ENCODE measurements around the gene BORCS5.
A peak's percentile ranks its signal among the peaks of the same experiment; 100 is the strongest.

BORCS5 gene

DNA sequence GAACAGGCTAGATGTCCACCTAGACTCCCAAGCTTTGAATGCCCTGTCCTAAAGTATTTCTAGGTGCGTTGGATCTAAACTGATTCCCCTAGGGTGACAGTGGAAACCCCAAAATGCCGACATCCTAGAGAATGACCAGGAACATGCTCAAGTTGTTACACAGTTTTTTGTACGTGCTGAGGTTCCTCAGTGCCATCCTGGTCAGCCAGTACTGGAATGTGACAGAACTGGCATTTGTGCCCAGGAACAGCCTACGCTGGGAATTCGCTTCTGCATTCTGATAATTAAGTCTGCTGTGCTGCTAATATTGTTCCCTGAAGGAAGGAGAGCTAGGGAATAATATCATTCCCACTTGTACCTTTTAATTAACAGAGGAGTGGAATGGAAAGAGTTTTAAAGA, 40.3 kb downstream of the BORCS5 start:
- Histone ChIP-seq H3K9me3 (replicated peaks in 1 of 11) (peaks cover 0 to 8% (median 0%) of the 10 kb centered on the region in 11 experiments; a peak in 1 of 22 replicates), H3K4me1 (peaks cover 0 to 2% (median under 1%) of the 10 kb centered on the region in 10 experiments; a peak in 11 of 20 replicates), H3K4me3 (no peak overlapping the region), H3K27me3 (no peaks in the 10 kb centered on the region), H3K9ac (no peak overlapping the region), H3K27ac (no peak overlapping the region), H3K4me2 (no peak overlapping the region), H3K36me3 (peaks cover 0 to 4% (median 0%) of the 10 kb centered on the region in 11 experiments; a peak in 2 of 22 replicates), H4K20me1 (no peaks in the 10 kb centered on the region)
- TF ChIP-seq Cebpa-rat (IDR thresholded peaks at IDR 0.05): no peak

GRCh38 chr12:12398026-12398859, 41.4 kb downstream of the BORCS5 start:
- no peak overlapping the region for H3K4me3 ChIP-seq
- H4K20me1 ChIP-seq: no peaks in the 10 kb centered on the region
- H3K9me3 ChIP-seq (replicated peaks in 1 of 11): peaks cover 0 to 8% (median 0%) of the 10 kb centered on the region in 11 experiments; a peak in 1 of 22 replicates
- H3K36me3 ChIP-seq: peaks cover 0 to 4% (median 0%) of the 10 kb centered on the region in 11 experiments; a peak in 2 of 22 replicates
- H3K27me3 ChIP-seq: no peaks in the 10 kb centered on the region
- H3K9ac ChIP-seq: no peak overlapping the region
- no peak overlapping the region for H3K27ac ChIP-seq
- no peak for TF ChIP-seq Cebpa-rat (IDR thresholded peaks at IDR 0.05)
- peaks cover 4 to 13% (median 11%) of the 10 kb centered on the region in 10 experiments; a peak in 19 of 20 replicates for H3K4me1 ChIP-seq
- no peak overlapping the region for H3K4me2 ChIP-seq

DNA sequence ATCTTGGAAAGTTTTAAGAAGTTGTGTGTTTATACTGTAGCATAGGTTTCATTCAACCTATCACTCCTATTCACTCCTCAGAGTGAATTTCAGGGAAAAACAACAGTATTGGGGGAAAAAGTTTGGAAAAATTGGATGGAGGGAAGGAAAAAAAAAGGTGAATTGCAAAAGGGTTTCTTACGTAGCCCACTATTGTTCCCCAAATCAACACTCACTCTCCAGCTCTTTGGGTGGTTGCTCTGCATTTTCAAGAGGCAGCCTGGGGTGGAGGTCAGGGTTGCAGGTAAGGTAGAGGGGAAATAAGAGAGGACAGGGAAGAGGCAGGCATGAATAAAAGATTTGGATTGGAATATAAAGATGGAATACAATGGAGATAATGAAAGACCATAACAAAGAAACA, 42.3 kb downstream of the BORCS5 start:
- H4K20me1 ChIP-seq: no peaks in the 10 kb centered on the region
- H3K4me3 ChIP-seq: no peak overlapping the region
- H3K27ac ChIP-seq: no peak overlapping the region
- H3K27me3 ChIP-seq: no peaks in the 10 kb centered on the region
- H3K36me3 ChIP-seq: peaks cover 0 to 4% (median 0%) of the 10 kb centered on the region in 11 experiments; a peak in 2 of 22 replicates
- peaks cover 0 to 8% (median 0%) of the 10 kb centered on the region in 11 experiments; a peak in 2 of 22 replicates for H3K9me3 ChIP-seq (replicated peaks in 1 of 11)
- H3K4me1 ChIP-seq: peaks cover 10 to 22% (median 17%) of the 10 kb centered on the region in 10 experiments; a peak in 19 of 20 replicates
- H3K4me2 ChIP-seq: no peak overlapping the region
- no peak for TF ChIP-seq Cebpa-rat (IDR thresholded peaks at IDR 0.05)
- no peak overlapping the region for H3K9ac ChIP-seq

GRCh38 chr12:12399776-12400305, 43.0 kb downstream of the BORCS5 start:
- H3K4me1 ChIP-seq: peaks cover 10 to 25% (median 17%) of the 10 kb centered on the region in 10 experiments; a peak in 19 of 20 replicates
- H4K20me1 ChIP-seq: no peaks in the 10 kb centered on the region
- H3K9ac ChIP-seq: no peak overlapping the region
- H3K36me3 ChIP-seq: peaks cover 0 to 4% (median 0%) of the 10 kb centered on the region in 11 experiments; a peak in 3 of 22 replicates
- no peak overlapping the region for H3K27ac ChIP-seq
- no peak for TF ChIP-seq Cebpa-rat (IDR thresholded peaks at IDR 0.05)
- H3K9me3 ChIP-seq (replicated peaks in 1 of 11): peaks cover 0 to 8% (median 0%) of the 10 kb centered on the region in 11 experiments; a peak in 4 of 22 replicates
- no peak overlapping the region for H3K4me3 ChIP-seq
- H3K27me3 ChIP-seq: no peaks in the 10 kb centered on the region
- H3K4me2 ChIP-seq: no peak overlapping the region

GRCh38 chr12:12400793-12401192, 43.9 kb downstream of the BORCS5 start:
- H3K27ac ChIP-seq: no peak overlapping the region
- peaks cover 10 to 25% (median 17%) of the 10 kb centered on the region in 10 experiments; a peak in 19 of 20 replicates for H3K4me1 ChIP-seq
- H3K9me3 ChIP-seq (replicated peaks in 1 of 11): peaks cover 0 to 9% (median 0%) of the 10 kb centered on the region in 11 experiments; a peak in 4 of 22 replicates
- H3K9ac ChIP-seq: no peak overlapping the region
- peaks cover 0 to 8% (median 0%) of the 10 kb centered on the region in 11 experiments; a peak in 4 of 22 replicates for H3K36me3 ChIP-seq
- no peaks in the 10 kb centered on the region for H4K20me1 ChIP-seq
- H3K4me3 ChIP-seq: no peak overlapping the region
- no peak for TF ChIP-seq Cebpa-rat (IDR thresholded peaks at IDR 0.05)
- no peaks in the 10 kb centered on the region for H3K27me3 ChIP-seq
- H3K4me2 ChIP-seq: no peak overlapping the region

- H3K9ac ChIP-seq: peak overlapping the region in 1 of 11 experiments; percentile 18; a peak in 4 of 22 replicates
- H3K27ac ChIP-seq: peak overlapping the region in 8 of 11 experiments; percentile 11 to 58 (median 46); a peak in 13 of 22 replicates
- H3K4me1 ChIP-seq: peaks cover 18 to 35% (median 23%) of the 10 kb centered on the region in 10 experiments
- H4K20me1 ChIP-seq: no peaks in the 10 kb centered on the region
- peaks cover 0 to 9% (median 0%) of the 10 kb centered on the region in 11 experiments; a peak in 5 of 22 replicates for H3K9me3 ChIP-seq (replicated peaks in 1 of 11)
- H3K4me3 ChIP-seq: no peak overlapping the region
- H3K36me3 ChIP-seq: peaks cover 0 to 8% (median 0%) of the 10 kb centered on the region in 11 experiments; a peak in 4 of 22 replicates
- no peaks in the 10 kb centered on the region for H3K27me3 ChIP-seq
- peak in 8 of 11 experiments; percentile 27 to 86 (median 67); a peak in 12 of 22 replicates for TF ChIP-seq Cebpa-rat (IDR thresholded peaks at IDR 0.05)
- peak overlapping the region; percentile 30 to 82 (median 47); a peak in 21 of 22 replicates for H3K4me2 ChIP-seq
These were observed 46.7 kb downstream of the BORCS5 start for GRCh38 chr12:12403264-12404248.

DNA sequence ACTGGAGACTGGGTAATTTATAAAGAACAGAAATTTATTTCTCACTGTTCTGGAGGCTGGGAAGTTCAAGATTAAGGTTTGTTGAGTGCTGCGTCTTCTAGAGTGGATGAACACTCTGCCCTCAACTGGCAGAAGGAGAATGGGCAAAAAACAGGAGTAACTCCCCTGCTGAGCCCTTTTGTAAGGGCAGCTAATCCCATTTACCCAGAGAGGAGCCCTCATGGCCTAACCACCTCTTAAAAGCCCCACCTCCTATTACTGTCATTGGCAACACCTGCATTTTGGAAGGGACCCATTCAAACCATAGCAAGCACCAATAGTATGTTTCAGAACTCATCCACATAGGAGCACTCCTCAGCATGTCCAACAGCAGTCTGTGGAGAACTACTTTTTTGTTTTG, 47.4 kb downstream of the BORCS5 start:
- Histone ChIP-seq H3K36me3 (peaks cover 0 to 8% (median 0%) of the 10 kb centered on the region in 11 experiments; a peak in 4 of 22 replicates), H3K4me2 (peak overlapping the region in 4 of 11 experiments; percentile 12 to 82 (median 68); a peak in 4 of 22 replicates), H3K27me3 (no peaks in the 10 kb centered on the region), H3K4me1 (peaks cover 22 to 40% (median 26%) of the 10 kb centered on the region in 10 experiments), H4K20me1 (no peaks in the 10 kb centered on the region), H3K27ac (peak overlapping the region in 4 of 11 experiments; percentile 37 to 58 (median 49); a peak in 6 of 22 replicates), H3K4me3 (no peak overlapping the region), H3K9ac (no peak overlapping the region), H3K9me3 (replicated peaks in 1 of 11) (peaks cover 0 to 9% (median 0%) of the 10 kb centered on the region in 11 experiments; a peak in 5 of 22 replicates)
- no peak for TF ChIP-seq Cebpa-rat (IDR thresholded peaks at IDR 0.05)

- no peaks in the 10 kb centered on the region for H4K20me1 ChIP-seq
- no peak overlapping the region for H3K4me2 ChIP-seq
- H3K36me3 ChIP-seq: peaks cover 0 to 8% (median 0%) of the 10 kb centered on the region in 11 experiments; a peak in 4 of 22 replicates
- H3K9ac ChIP-seq: no peak overlapping the region
- no peak overlapping the region for H3K27ac ChIP-seq
- no peaks in the 10 kb centered on the region for H3K27me3 ChIP-seq
- peaks cover 0 to 9% (median 3%) of the 10 kb centered on the region in 11 experiments; a peak in 14 of 22 replicates for H3K9me3 ChIP-seq (replicated peaks in 1 of 11)
- TF ChIP-seq Cebpa-rat (IDR thresholded peaks at IDR 0.05): no peak
- H3K4me3 ChIP-seq: no peak overlapping the region
- peaks cover 22 to 40% (median 26%) of the 10 kb centered on the region in 10 experiments for H3K4me1 ChIP-seq
These were observed 49.0 kb downstream of the BORCS5 start for GRCh38 chr12:12405882-12406281.
